Lower lobe of right lung (tissue), 2 donors: ENCODE data around the gene HES1. TPM values are rescaled to one million over a fixed set of nuclear protein-coding genes. Genes with fewer than 3 reads are reported as not detected.
"Not testable (repeated sequence)": the region's sequence is repeated elsewhere in the genome, so short reads cannot be mapped to it uniquely, and the experiment has no call there.

ENCODE experiments used
- ATAC-seq, 2 donors: fragments of 200-7000 bp; cut with Tn5 transposase; one replicate each; pipeline ENCODE4 v1.9.1; 2020 to 2022; ENCODE audit warnings: mild to moderate bottlenecking in 2 of 2, moderate library complexity in 2 of 2
- DNase-seq: peaks from one replicate; pipeline ENCODE4 v3.0.0-alpha.2; 2020
- H3K27ac ChIP-seq: fragments of 200-600 bp; one replicate; pipeline ENCODE4 v1.8.0; 2022
- H3K27me3 ChIP-seq: fragments of 200-600 bp; one replicate; pipeline ENCODE4 v1.8.0; 2022; ENCODE audit warnings: low read depth
- H3K36me3 ChIP-seq: fragments of 200-600 bp; one replicate; pipeline ENCODE4 v1.8.0; 2022; ENCODE audit warnings: mild to moderate bottlenecking
- H3K4me1 ChIP-seq: fragments of 200-600 bp; one replicate; pipeline ENCODE4 v1.8.0; 2022
- H3K4me3 ChIP-seq: fragments of 200-600 bp; one replicate; pipeline ENCODE4 v1.8.0; 2022; ENCODE audit warnings: mild to moderate bottlenecking
- H3K9me3 ChIP-seq: fragments of 200-600 bp; one replicate; pipeline ENCODE4 v1.8.0; 2022
- intact Hi-C: fragments of 100-400 bp; cut with DNase I; formaldehyde crosslinking; loops from one replicate; pipeline ENCODE4 v1.11.0; 2022
- total RNA-seq: library from RNA; stranded (reverse); fragmentation: NEBNext Ultra II Directional; extraction: Animal tissue kit (Norgen Biotek cat#: 25700); gene quantifications from one replicate; pipeline ENCODE4 v1.2.1, GENCODE V29; 2021
- TF ChIP-seq, protein P1 (sequence below): fragments of 200-600 bp; IDR thresholded peaks from one replicate; pipeline ENCODE4 v1.8.0; 2022; ENCODE audit warnings: antibody characterized with exemption, mild to moderate bottlenecking
- donor health status: DM: no; HTN: yes; CAD: no; lungs with severe emphysema.

Gene HES1
- total RNA-seq, 1 donor from 2014 or later, result 29.5 TPM

DNA sequence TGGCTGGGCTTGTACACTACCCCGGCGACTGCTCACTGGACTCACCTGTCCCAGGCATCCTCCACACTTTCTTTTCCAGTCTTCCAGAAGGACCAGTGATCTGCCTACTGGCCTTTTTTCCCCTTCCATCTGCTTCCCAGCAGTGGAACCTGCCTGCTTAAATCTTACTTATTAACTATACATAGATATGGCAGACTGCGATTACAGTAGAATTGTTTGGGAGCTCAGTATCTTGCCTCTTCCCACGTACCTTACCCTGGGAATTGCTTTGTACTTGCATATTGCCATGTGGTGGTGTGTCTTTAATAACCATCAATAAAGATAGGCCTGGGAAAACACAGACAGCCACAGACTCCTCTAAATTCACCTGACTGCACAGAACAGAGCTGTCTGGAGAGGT is 11.8 kb upstream of the HES1 start:
- Histone ChIP-seq H3K4me1 (no peaks in the 10 kb centered on the region), H3K36me3 (no peaks in the 10 kb centered on the region), H3K27me3 (peaks cover 4% of the 10 kb centered on the region), H3K27ac (no peak overlapping the region), H3K9me3 (no peaks in the 10 kb centered on the region), H3K4me3 (no peak overlapping the region)
- TF ChIP-seq, protein P1, sequence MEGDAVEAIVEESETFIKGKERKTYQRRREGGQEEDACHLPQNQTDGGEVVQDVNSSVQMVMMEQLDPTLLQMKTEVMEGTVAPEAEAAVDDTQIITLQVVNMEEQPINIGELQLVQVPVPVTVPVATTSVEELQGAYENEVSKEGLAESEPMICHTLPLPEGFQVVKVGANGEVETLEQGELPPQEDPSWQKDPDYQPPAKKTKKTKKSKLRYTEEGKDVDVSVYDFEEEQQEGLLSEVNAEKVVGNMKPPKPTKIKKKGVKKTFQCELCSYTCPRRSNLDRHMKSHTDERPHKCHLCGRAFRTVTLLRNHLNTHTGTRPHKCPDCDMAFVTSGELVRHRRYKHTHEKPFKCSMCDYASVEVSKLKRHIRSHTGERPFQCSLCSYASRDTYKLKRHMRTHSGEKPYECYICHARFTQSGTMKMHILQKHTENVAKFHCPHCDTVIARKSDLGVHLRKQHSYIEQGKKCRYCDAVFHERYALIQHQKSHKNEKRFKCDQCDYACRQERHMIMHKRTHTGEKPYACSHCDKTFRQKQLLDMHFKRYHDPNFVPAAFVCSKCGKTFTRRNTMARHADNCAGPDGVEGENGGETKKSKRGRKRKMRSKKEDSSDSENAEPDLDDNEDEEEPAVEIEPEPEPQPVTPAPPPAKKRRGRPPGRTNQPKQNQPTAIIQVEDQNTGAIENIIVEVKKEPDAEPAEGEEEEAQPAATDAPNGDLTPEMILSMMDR, result no peak
- no peak for ATAC-seq
- DNase-seq, result no peak
- intact Hi-C loops, result no loop called here

DNA sequence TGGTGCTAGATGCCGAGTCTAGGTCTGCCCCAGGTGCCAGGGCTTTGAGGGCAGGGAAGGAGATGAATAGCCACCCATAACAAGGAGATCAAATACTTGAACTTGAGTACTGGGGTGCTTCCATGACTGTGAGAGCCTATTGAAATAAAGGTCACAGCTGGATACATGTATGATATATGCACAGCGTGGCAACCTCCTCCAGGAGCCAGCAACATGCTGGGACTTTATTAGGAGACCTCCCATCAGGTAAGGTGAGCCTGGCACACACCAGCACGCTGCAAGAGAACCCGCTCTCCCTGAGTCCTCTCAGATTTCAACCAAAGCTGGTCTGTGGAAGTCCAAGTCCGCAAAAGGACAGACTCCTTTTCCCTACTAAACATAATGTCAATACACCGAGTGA is 10.5 kb upstream of the HES1 start:
- no peak for DNase-seq
- H3K27me3 ChIP-seq, result peaks cover 4% of the 10 kb centered on the region
- peaks cover 11% of the 10 kb centered on the region for H3K4me1 ChIP-seq
- no peak for ATAC-seq
- no peak overlapping the region for H3K27ac ChIP-seq
- no peak overlapping the region for H3K4me3 ChIP-seq
- no peaks in the 10 kb centered on the region for H3K36me3 ChIP-seq
- TF ChIP-seq, protein P1, result no peak
- intact Hi-C loops, result no loop called here
- H3K9me3 ChIP-seq, result no peaks in the 10 kb centered on the region

DNA sequence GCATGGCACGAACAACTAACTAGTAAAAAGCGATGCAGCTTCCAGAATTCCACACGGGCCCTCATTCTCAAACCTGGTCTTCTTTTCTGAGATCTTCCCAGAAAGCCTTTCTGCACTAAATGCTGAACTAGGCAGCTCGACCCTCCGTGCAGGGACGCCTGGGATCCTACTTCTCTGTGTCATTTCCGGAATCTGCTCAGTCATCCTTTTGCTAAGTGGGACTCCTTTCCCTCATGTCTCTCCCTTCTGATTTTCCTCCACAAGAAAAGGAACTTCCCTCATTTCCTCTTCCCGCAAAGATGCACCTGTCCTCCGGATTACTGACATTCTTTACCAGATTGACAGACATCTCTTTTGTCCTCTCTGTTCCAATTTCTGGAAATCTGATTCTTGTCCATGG is 9.2 kb upstream of the HES1 start:
- peaks cover 23% of the 10 kb centered on the region for H3K4me1 ChIP-seq
- no peak overlapping the region for H3K27ac ChIP-seq
- intact Hi-C loops, result no loop called here
- no peak overlapping the region for H3K4me3 ChIP-seq
- ATAC-seq, result no peak
- H3K36me3 ChIP-seq, result no peaks in the 10 kb centered on the region
- DNase-seq, result no peak
- H3K27me3 ChIP-seq, result peaks cover 4% of the 10 kb centered on the region
- TF ChIP-seq, protein P1, result no peak
- H3K9me3 ChIP-seq, result no peaks in the 10 kb centered on the region

DNA sequence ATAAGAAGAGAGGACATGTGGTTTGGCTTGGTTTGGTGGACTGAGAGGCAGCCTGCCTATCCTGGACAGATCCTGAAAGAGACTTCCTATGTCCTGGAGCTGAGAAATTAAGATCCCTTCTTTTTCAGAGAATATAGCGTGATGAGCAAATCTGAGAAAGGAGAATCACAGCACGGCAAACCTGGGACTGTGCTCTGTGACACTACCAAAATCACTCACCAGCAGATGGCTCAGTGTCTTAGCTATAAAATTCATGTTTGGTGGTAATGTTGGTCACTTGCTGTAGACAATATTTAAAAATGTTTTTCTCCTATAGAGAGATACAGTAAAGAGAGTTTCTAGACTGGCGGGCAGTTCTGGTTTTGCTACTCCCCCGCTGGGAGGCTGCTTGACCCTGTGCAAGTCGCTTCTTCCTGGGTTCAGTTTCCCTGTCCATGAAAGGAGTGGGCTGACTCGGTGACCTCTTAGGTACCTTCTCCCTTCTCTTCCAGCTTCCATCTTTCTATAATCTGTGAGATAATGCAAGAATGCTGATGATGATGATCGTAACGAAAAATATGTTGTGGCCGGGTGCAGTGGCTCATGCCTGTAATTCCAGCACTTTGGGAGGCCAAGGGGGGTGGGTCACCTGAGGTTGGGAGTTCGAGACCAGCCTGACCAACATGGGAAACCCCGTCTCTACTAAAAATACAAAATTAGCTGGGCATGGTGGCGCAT is 7.6 kb upstream of the HES1 start:
- Histone ChIP-seq H3K4me1 (peaks cover 28% of the 10 kb centered on the region), H3K4me3 (no peak overlapping the region), H3K27me3 (peaks cover 4% of the 10 kb centered on the region), H3K9me3 (no peaks in the 10 kb centered on the region), H3K27ac (no peak overlapping the region), H3K36me3 (no peaks in the 10 kb centered on the region)
- DNase-seq (no peak), ATAC-seq (no peak)
- intact Hi-C loops, result no loop called here
- TF ChIP-seq, protein P1, result no peak

DNA sequence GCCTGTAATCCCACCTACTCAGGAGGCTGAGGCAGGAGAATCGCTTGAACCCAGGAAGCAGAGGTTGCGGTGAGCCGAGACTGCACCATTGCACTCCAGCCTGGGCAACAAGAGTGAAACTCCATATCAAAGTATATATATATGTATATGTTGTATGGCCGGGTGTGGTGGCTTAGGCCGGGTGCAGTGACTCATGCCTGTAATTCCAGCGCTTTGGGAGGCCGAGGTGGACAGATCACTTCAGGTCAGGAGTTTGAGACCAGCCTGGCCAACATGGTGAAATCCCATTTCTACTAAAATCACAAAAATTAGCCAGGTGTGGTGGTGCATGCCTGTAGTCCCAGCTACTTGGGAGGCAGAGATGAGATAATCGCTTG is 7.0 kb upstream of the HES1 start:
- H3K9me3 ChIP-seq, intact Hi-C loops, H3K27ac ChIP-seq, H3K36me3 ChIP-seq, H3K27me3 ChIP-seq, ATAC-seq, H3K4me3 ChIP-seq, DNase-seq: not testable (repeated sequence)
- H3K4me1 ChIP-seq, result peaks cover 32% of the 10 kb centered on the region

DNA sequence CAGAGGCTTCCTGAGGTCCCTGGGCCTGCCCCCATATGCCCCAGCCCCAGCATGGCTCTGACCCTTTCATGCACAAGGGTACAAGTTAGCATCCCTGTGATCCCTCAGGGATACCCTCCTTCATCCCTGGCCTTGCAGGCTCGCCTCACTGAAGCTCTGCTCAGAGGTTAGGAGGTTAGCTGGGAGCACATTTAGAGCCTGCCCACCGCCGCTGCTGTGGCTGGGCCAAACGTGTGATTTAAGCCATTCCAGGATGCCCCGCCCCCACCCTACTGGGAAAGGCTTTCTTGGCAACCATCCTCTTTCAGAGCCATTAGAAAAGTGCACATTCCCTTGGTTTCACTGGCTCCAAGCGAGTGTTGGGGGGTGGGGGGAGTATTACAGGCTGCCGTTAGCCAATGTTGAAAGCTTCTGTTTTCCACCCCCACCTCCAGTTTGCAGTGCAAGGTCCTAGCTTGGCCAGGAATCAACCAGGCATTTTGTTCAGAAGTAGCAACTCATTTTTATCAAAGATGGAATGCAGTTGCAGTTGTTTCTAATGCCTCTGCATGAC is 6.3 kb upstream of the HES1 start:
- ATAC-seq (no peak), DNase-seq (no peak)
- no peak overlapping the region for H3K4me3 ChIP-seq
- TF ChIP-seq, protein P1, result no peak
- no peaks in the 10 kb centered on the region for H3K36me3 ChIP-seq
- no peaks in the 10 kb centered on the region for H3K9me3 ChIP-seq
- intact Hi-C loops, result loop anchor here (10.0 kb wide), 1 partner anchor 345 kb away; no protein-coding TSS in a partner anchor
- peaks cover 4% of the 10 kb centered on the region for H3K27me3 ChIP-seq
- H3K27ac ChIP-seq, result no peak overlapping the region
- H3K4me1 ChIP-seq, result peaks cover 32% of the 10 kb centered on the region
